IMR-90 (cell line): Measurements from ENCODE around the gene ADTRP. TPM values are rescaled to one million over a fixed set of nuclear protein-coding genes. Genes with fewer than 3 reads are reported as not detected.

Experiments
- ATAC-seq: fragments of 200-7000 bp; cut with Tn5 transposase; 2 replicates; pipeline ENCODE4 v1.9.1; 2020; ENCODE audit warnings: low read depth, mild to moderate bottlenecking, moderate library complexity
- BruUV-seq: library from RNA; stranded (reverse); fragments of 400-500 nt; replicated peaks from 2 replicates; lab custom pipeline; 2021; lab: Mats Ljungman, UMichigan
- CTCF ChIA-PET: fragments of 300-600 bp; formaldehyde crosslinking; extraction: SDS; loops from one replicate; lab custom pipeline; 2021; ENCODE audit warnings: antibody characterized with exemption; lab: Yijun Ruan, JAX
- POLR2A ChIA-PET: fragments of 300-600 bp; sonication (Branson Sonifier 250); formaldehyde crosslinking; loops from one replicate; lab custom pipeline; 2022; ENCODE audit warnings: antibody characterized with exemption; ENCODE audit not compliant: unreplicated experiment; lab: Charles Lee
- DNase-seq: peaks from one replicate; pipeline ENCODE4 v3.0.0; 2013
- H2AFZ ChIP-seq: replicated peaks from 2 replicates; pipeline ENCODE3; 2013; ENCODE audit warnings: low read length, mild to moderate bottlenecking; ENCODE audit not compliant: poor library complexity
- H2AK5ac ChIP-seq: 2 replicates; pipeline ENCODE4 v1.6.1; 2013; ENCODE audit warnings: low read depth, low read length, inconsistent platforms
- H2AK9ac ChIP-seq: replicated peaks from 2 replicates; pipeline ENCODE3; 2013; ENCODE audit warnings: mild to moderate bottlenecking, low read depth, low read length, moderate library complexity; ENCODE audit not compliant: poor library complexity
- H2BK120ac ChIP-seq: 2 replicates; pipeline ENCODE4 v1.6.1; 2013; ENCODE audit warnings: low read depth, low read length, inconsistent platforms
- H2BK15ac ChIP-seq: 3 replicates; pipeline ENCODE4 v1.6.1; 2013; ENCODE audit warnings: low read depth, low read length, inconsistent platforms
- H2BK20ac ChIP-seq: 2 replicates; pipeline ENCODE4 v1.6.1; 2013; ENCODE audit warnings: low read depth, mild to moderate bottlenecking, inconsistent platforms, low read length, moderate library complexity
- H2BK5ac ChIP-seq: 2 replicates; pipeline ENCODE4 v1.6.1; 2013; ENCODE audit warnings: mild to moderate bottlenecking, low read depth, low read length, inconsistent platforms; ENCODE audit not compliant: poor library complexity, severe bottlenecking
- H3K14ac ChIP-seq: replicated peaks from 2 replicates; pipeline ENCODE4 v1.6.1; 2013; ENCODE audit warnings: low read depth, low read length, inconsistent platforms
- H3K18ac ChIP-seq: 2 replicates; pipeline ENCODE4 v1.6.1; 2013; ENCODE audit warnings: low read depth, low read length, control low read depth
- H3K23ac ChIP-seq: 2 replicates; pipeline ENCODE4 v1.6.1; 2013; ENCODE audit warnings: low read depth, low read length, inconsistent platforms
- H3K27ac ChIP-seq: 2 replicates; pipeline ENCODE4 v1.5.1; 2013; ENCODE audit warnings: mild to moderate bottlenecking, control low read depth, low read length; ENCODE audit not compliant: insufficient read depth
- H3K27me3 ChIP-seq: 2 replicates; pipeline ENCODE4 v1.6.1; 2013; ENCODE audit warnings: low read length; ENCODE audit not compliant: control insufficient read depth, insufficient read depth
- H3K36me3 ChIP-seq: 2 replicates; pipeline ENCODE4 v1.6.1; 2013; ENCODE audit warnings: low read length, mixed read lengths; ENCODE audit not compliant: control insufficient read depth, insufficient read depth
- H3K4ac ChIP-seq: 2 replicates; pipeline ENCODE4 v1.6.1; 2013; ENCODE audit warnings: low read depth, low read length, inconsistent platforms
- H3K4me1 ChIP-seq: 2 replicates; pipeline ENCODE4 v1.6.1; 2013; ENCODE audit warnings: low read length, mixed read lengths; ENCODE audit not compliant: control insufficient read depth, insufficient read depth
- H3K4me2 ChIP-seq: 2 replicates; pipeline ENCODE4 v1.6.1; 2013; ENCODE audit warnings: low read depth, mild to moderate bottlenecking, control low read depth, low read length, moderate library complexity
- H3K4me3 ChIP-seq: 2 replicates; pipeline ENCODE4 v1.5.1; 2013; ENCODE audit warnings: low read depth, mild to moderate bottlenecking, control low read depth, low read length, moderate library complexity; ENCODE audit not compliant: insufficient read depth
- H3K56ac ChIP-seq: 2 replicates; pipeline ENCODE4 v1.6.1; 2013; ENCODE audit warnings: low read length, inconsistent platforms; ENCODE audit not compliant: insufficient read depth; ENCODE audit errors: extremely low read depth
- H3K79me1 ChIP-seq, 2 experiments: 2 replicates each; pipeline ENCODE4 v1.6.1; 2013; ENCODE audit warnings: low read length in 2 of 2, inconsistent platforms in 1 of 2, low read depth in 1 of 2
- H3K9ac ChIP-seq: 2 replicates; pipeline ENCODE4 v1.6.1; 2013; ENCODE audit warnings: low read depth, low read length, control low read depth
- H3K9me1 ChIP-seq: 2 replicates; pipeline ENCODE4 v1.6.1; 2013; ENCODE audit warnings: low read length, inconsistent platforms; ENCODE audit not compliant: insufficient read depth
- H3K9me3 ChIP-seq: 2 replicates; pipeline ENCODE4 v1.6.1; 2013; ENCODE audit warnings: low read length; ENCODE audit not compliant: control insufficient read depth, insufficient read depth
- H4K20me1 ChIP-seq: 2 replicates; pipeline ENCODE4 v1.6.1; 2013; ENCODE audit warnings: low read length, inconsistent platforms; ENCODE audit not compliant: insufficient read depth
- H4K5ac ChIP-seq: 2 replicates; pipeline ENCODE4 v1.6.1; 2013; ENCODE audit warnings: mild to moderate bottlenecking, low read depth, low read length, control low read depth
- H4K8ac ChIP-seq, 2 experiments: 2 replicates each; pipeline ENCODE4 v1.6.1; 2013; ENCODE audit warnings: low read depth in 2 of 2, low read length in 2 of 2, control low read depth in 1 of 2, inconsistent platforms in 1 of 2
- H4K91ac ChIP-seq: 2 replicates; pipeline ENCODE4 v1.6.1; 2013; ENCODE audit warnings: low read depth, low read length, inconsistent platforms; ENCODE audit not compliant: insufficient read depth
- BHLHE40 ChIP-seq: fragments of 150-350 bp; IDR thresholded peaks from 2 replicates; pipeline ENCODE4 v1.6.1; 2016; ENCODE audit warnings: mild to moderate bottlenecking, low read depth, low read length
- CTCF ChIP-seq: conservative IDR thresholded peaks from 2 replicates; pipeline ENCODE4 v1.5.1; 2012; ENCODE audit warnings: mild to moderate bottlenecking, low read depth, low read length, improper control_type of control experiment
- MAZ ChIP-seq: IDR thresholded peaks from 2 replicates; pipeline ENCODE4 v1.6.1; 2012; ENCODE audit warnings: low read depth, mild to moderate bottlenecking, low read length, improper control_type of control experiment, moderate library complexity, borderline replicate concordance
- NFE2L2 ChIP-seq: fragments of 150-350 bp; IDR thresholded peaks from 2 replicates; pipeline ENCODE4 v1.6.1; 2016; ENCODE audit warnings: low read depth, mild to moderate bottlenecking, low read length
- WGBS, 2 experiments: methylation state at CpG; one replicate each; pipeline versions ENCODE4 v1.1.5 to v1.1.7; 2013; ENCODE audit warnings: missing lambda C conversion rate in 2 of 2; ENCODE audit not compliant: insufficient read length in 1 of 2; ENCODE audit errors: extremely low coverage in 2 of 2; 5-methylcytosine and 5-hydroxymethylcytosine counted together
- dilution Hi-C: fragments of 300-500 bp; cut with HindIII; formaldehyde crosslinking; loops from one replicate; pipeline ENCODE4 v1.14.3; 2018; ENCODE audit warnings: low sequenced_read_pairs; ENCODE audit not compliant: unreplicated experiment
- in situ Hi-C: fragments of 300-500 bp; cut with MboI; formaldehyde crosslinking; loops from 3 replicates; pipeline ENCODE4 v1.14.3; 2019; ENCODE audit warnings: low sequenced_read_pairs, inconsistent platforms, mixed read lengths
- intact Hi-C: fragments of 100-400 bp; cut with micrococcal nuclease; formaldehyde crosslinking; loops from 2 replicates; pipeline ENCODE4 v1.10.0; 2022
- polyA plus RNA-seq, 3 experiments: library from polyadenylated mRNA; depleted of rRNA; stranded (reverse); fragments of >200 nt; gene quantifications; 2 replicates each; pipeline ENCODE4 v1.2.3, GENCODE V29; 2012; ENCODE audit warnings: low replicate concordance in 1 of 3
- total RNA-seq: library from RNA; depleted of rRNA; stranded (reverse); fragments of >200 nt; gene quantifications from 2 replicates; pipeline ENCODE4 v1.2.3, GENCODE V29; 2012

ADTRP gene
- total and polyA plus RNA-seq, 2 of the 4 experiments (the other 2 are of a cell fraction) = 0.50 to 0.72 TPM

DNA sequence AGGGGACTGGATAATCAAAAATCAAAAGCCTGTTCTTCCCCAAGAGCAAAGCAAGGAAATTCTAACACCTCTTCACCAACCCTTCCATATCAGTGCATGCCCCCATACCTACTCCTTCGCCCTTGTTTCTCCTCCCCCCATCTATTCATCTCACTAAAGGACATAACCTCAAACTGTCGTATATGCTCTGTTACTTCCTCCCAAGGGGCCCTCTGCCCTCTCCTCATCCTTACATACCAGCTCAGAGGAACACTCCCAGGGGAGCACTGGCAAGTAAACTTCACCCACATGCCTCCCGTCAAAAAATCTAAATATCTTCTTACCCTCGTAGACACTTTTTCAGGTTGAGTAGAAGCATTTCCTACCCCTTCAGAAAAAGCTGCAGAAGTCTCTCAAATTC is 9.4 kb upstream of the ADTRP start:
- no peak overlapping the region for H3K9ac ChIP-seq
- no peaks in the 10 kb centered on the region for H3K79me1 ChIP-seq
- no peak overlapping the region for H2AK9ac ChIP-seq
- TF ChIP-seq NFE2L2 = no peak
- no peak for TF ChIP-seq CTCF
- TF ChIP-seq BHLHE40 = no peak
- no peak for TF ChIP-seq MAZ
- in situ Hi-C loops = no loop called here
- H4K5ac ChIP-seq = no peak overlapping the region
- ChIA-PET POLR2A (no interaction called here), CTCF (no interaction called here)
- no peak for ATAC-seq
- no peaks in the 10 kb centered on the region for H4K20me1 ChIP-seq
- H2BK15ac ChIP-seq = no peak overlapping the region
- H2BK5ac ChIP-seq = no peak overlapping the region
- H3K4ac ChIP-seq = no peak overlapping the region
- no peak overlapping the region for H2AFZ ChIP-seq
- no peak overlapping the region for H3K18ac ChIP-seq
- H3K56ac ChIP-seq = no peak overlapping the region
- H4K8ac ChIP-seq = no peak overlapping the region
- H3K4me2 ChIP-seq = no peak overlapping the region
- no TSS peak for BruUV-seq
- no peak overlapping the region for H3K27ac ChIP-seq
- no peak overlapping the region for H3K4me3 ChIP-seq
- no peak overlapping the region for H4K91ac ChIP-seq
- intact Hi-C loops = no loop called here
- H3K9me1 ChIP-seq = no peaks in the 10 kb centered on the region
- H2AK5ac ChIP-seq = no peak overlapping the region
- no peak overlapping the region for H3K14ac ChIP-seq
- no peak overlapping the region for H2BK20ac ChIP-seq
- H3K36me3 ChIP-seq = no peaks in the 10 kb centered on the region
- H3K4me1 ChIP-seq = peaks cover 3% of the 10 kb centered on the region
- H2BK120ac ChIP-seq = no peak overlapping the region
- 87% methylated on average over 3 of the region's 4 CpGs; no CpG with 5 or more reads in 1 of the 2 experiments for WGBS, 2 experiments
- H3K23ac ChIP-seq = no peak overlapping the region
- H3K9me3 ChIP-seq = no peaks in the 10 kb centered on the region
- DNase-seq = no peak
- dilution Hi-C loops = no loop called here
- no peaks in the 10 kb centered on the region for H3K27me3 ChIP-seq
